Esophagus (tissue), 2 donors: ENCODE results near the gene PRKN. TPM values are rescaled to one million over a fixed set of nuclear protein-coding genes. Genes with fewer than 3 reads are reported as not detected.

Experiments
- H3K27ac ChIP-seq, 2 donors: one replicate each; pipeline ENCODE4 v1.5.1; 2013; ENCODE audit warnings: low read depth in 2 of 2, mild to moderate bottlenecking in 2 of 2, inconsistent platforms in 1 of 2, low read length in 1 of 2, moderate library complexity in 1 of 2
- H3K27me3 ChIP-seq, 2 donors: one replicate each; pipeline ENCODE4 v1.6.1; 2013; ENCODE audit warnings: low read length in 2 of 2, control low read depth in 1 of 2, mild to moderate bottlenecking in 1 of 2; ENCODE audit not compliant: insufficient read depth in 2 of 2, control insufficient read depth in 1 of 2
- H3K36me3 ChIP-seq, 2 donors: one replicate each; pipeline ENCODE4 v1.6.1; 2013; ENCODE audit warnings: low read length in 1 of 2; ENCODE audit not compliant: control insufficient read depth in 2 of 2, insufficient read depth in 2 of 2
- H3K4me1 ChIP-seq, 2 donors: one replicate each; pipeline ENCODE4 v1.6.1; 2013; ENCODE audit warnings: low read length in 1 of 2; ENCODE audit not compliant: control insufficient read depth in 2 of 2, insufficient read depth in 2 of 2
- H3K4me3 ChIP-seq, 2 donors: one replicate each; pipeline ENCODE4 v1.5.1; 2013; ENCODE audit warnings: low read length in 2 of 2, mild to moderate bottlenecking in 2 of 2, low read depth in 1 of 2, moderate library complexity in 1 of 2
- H3K9me3 ChIP-seq, 2 donors: one replicate each; pipeline ENCODE4 v1.6.1; 2013; ENCODE audit warnings: mild to moderate bottlenecking in 2 of 2, low read depth in 1 of 2, low read length in 1 of 2, moderate library complexity in 1 of 2; ENCODE audit not compliant: control insufficient read depth in 2 of 2, insufficient read depth in 1 of 2
- WGBS, 2 donors: extraction: QIAGEN DNeasy Blood & Tissue Kit; methylation state at CpG; one replicate each; pipeline ENCODE4 v1.1.7; 2013; 5-methylcytosine and 5-hydroxymethylcytosine counted together
- polyA plus RNA-seq, 2 donors: library from polyadenylated mRNA; stranded (reverse); fragments of 200-250 nt; gene quantifications; one replicate each; pipeline ENCODE4 v1.2.3, GENCODE V29; 2013
- donor health status: healthy with polysubstance abuse.
- donor health status: Bipolar disorder and iron deficiency.

PRKN gene
- polyA plus RNA-seq, 2 donors = 0.28 to 0.45 TPM

GRCh38 chr6:162270966-162271365 is 456.6 kb downstream of the PRKN start:
- Histone ChIP-seq H3K9me3 (no peaks in the 10 kb centered on the region), H3K27me3 (no peaks in the 10 kb centered on the region), H3K4me3 (no peak overlapping the region), H3K27ac (no peak overlapping the region), H3K4me1 (no peaks in the 10 kb centered on the region), H3K36me3 (no peaks in the 10 kb centered on the region)
- WGBS, 2 donors = 88 to 90% methylated on average over 5 of the region's 5 CpGs

- H3K9me3 ChIP-seq = no peaks in the 10 kb centered on the region
- H3K27me3 ChIP-seq = no peaks in the 10 kb centered on the region
- no peaks in the 10 kb centered on the region for H3K4me1 ChIP-seq
- no peak overlapping the region for H3K27ac ChIP-seq
- 68 to 77% methylated on average over 2 of the region's 2 CpGs for WGBS, 2 donors
- no peaks in the 10 kb centered on the region for H3K36me3 ChIP-seq
- no peak overlapping the region for H3K4me3 ChIP-seq
Observed at GRCh38 chr6:162267641-162268040, 459.9 kb downstream of the PRKN start.

- H3K4me1 ChIP-seq = no peaks in the 10 kb centered on the region
- no peaks in the 10 kb centered on the region for H3K36me3 ChIP-seq
- no peaks in the 10 kb centered on the region for H3K27me3 ChIP-seq
- H3K27ac ChIP-seq = no peak overlapping the region
- 67 to 72% methylated on average over 4 of the region's 4 CpGs for WGBS, 2 donors
- H3K4me3 ChIP-seq = no peak overlapping the region
- no peaks in the 10 kb centered on the region for H3K9me3 ChIP-seq
Observed at GRCh38 chr6:162267126-162267525, 460.4 kb downstream of the PRKN start.

- no peaks in the 10 kb centered on the region for H3K27me3 ChIP-seq
- H3K36me3 ChIP-seq = no peaks in the 10 kb centered on the region
- H3K4me1 ChIP-seq = no peaks in the 10 kb centered on the region
- 90 to 91% methylated on average over 6 of the region's 6 CpGs for WGBS, 2 donors
- no peak overlapping the region for H3K27ac ChIP-seq
- H3K4me3 ChIP-seq = no peak overlapping the region
- H3K9me3 ChIP-seq = no peaks in the 10 kb centered on the region
Observed at GRCh38 chr6:162264581-162264980, 463.0 kb downstream of the PRKN start.

- Histone ChIP-seq H3K36me3 (no peaks in the 10 kb centered on the region), H3K9me3 (no peaks in the 10 kb centered on the region), H3K27ac (no peak overlapping the region), H3K4me3 (no peak overlapping the region), H3K4me1 (no peaks in the 10 kb centered on the region), H3K27me3 (no peaks in the 10 kb centered on the region)
- 83% methylated on average over 15 of the region's 15 CpGs for WGBS, 2 donors
Observed at GRCh38 chr6:162262466-162263196, 464.9 kb downstream of the PRKN start.

- Histone ChIP-seq H3K4me3 (no peak overlapping the region), H3K27ac (no peak overlapping the region), H3K9me3 (peaks cover 0 to under 1% of the 10 kb centered on the region in 2 donors), H3K27me3 (no peaks in the 10 kb centered on the region), H3K4me1 (no peaks in the 10 kb centered on the region), H3K36me3 (no peaks in the 10 kb centered on the region)
- WGBS, 2 donors = 78 to 89% methylated on average over 1 of the region's 1 CpG
Observed at GRCh38 chr6:162261598-162261997, 466.0 kb downstream of the PRKN start.

- Histone ChIP-seq H3K4me3 (no peak overlapping the region), H3K9me3 (peaks cover 0 to 2% of the 10 kb centered on the region in 2 donors), H3K36me3 (no peaks in the 10 kb centered on the region), H3K4me1 (no peaks in the 10 kb centered on the region), H3K27ac (no peak overlapping the region), H3K27me3 (no peaks in the 10 kb centered on the region)
- WGBS, 2 donors = 96 to 98% methylated on average over 1 of the region's 1 CpG
Observed at GRCh38 chr6:162260027-162260426, 467.5 kb downstream of the PRKN start.

- no peak overlapping the region for H3K27ac ChIP-seq
- H3K27me3 ChIP-seq = no peaks in the 10 kb centered on the region
- no peak overlapping the region for H3K4me3 ChIP-seq
- 87 to 89% methylated on average over 7 of the region's 7 CpGs for WGBS, 2 donors
- no peaks in the 10 kb centered on the region for H3K36me3 ChIP-seq
- H3K4me1 ChIP-seq = no peaks in the 10 kb centered on the region
- peaks cover 0 to 2% of the 10 kb centered on the region in 2 donors for H3K9me3 ChIP-seq
Observed at GRCh38 chr6:162258647-162259046, 468.9 kb downstream of the PRKN start.

GRCh38 chr6:162256361-162256760 is 471.2 kb downstream of the PRKN start:
- WGBS, 2 donors = 76 to 78% methylated on average over 3 of the region's 3 CpGs
- Histone ChIP-seq H3K4me1 (no peaks in the 10 kb centered on the region), H3K27me3 (no peaks in the 10 kb centered on the region), H3K36me3 (no peaks in the 10 kb centered on the region), H3K9me3 (peaks cover 0 to 2% of the 10 kb centered on the region in 2 donors), H3K27ac (no peak overlapping the region), H3K4me3 (no peak overlapping the region)

- H3K36me3 ChIP-seq = no peaks in the 10 kb centered on the region
- H3K27ac ChIP-seq = no peak overlapping the region
- WGBS, 2 donors = 82 to 84% methylated on average over 3 of the region's 3 CpGs
- no peak overlapping the region for H3K4me3 ChIP-seq
- H3K4me1 ChIP-seq = no peaks in the 10 kb centered on the region
- H3K9me3 ChIP-seq = no peaks in the 10 kb centered on the region
- H3K27me3 ChIP-seq = no peaks in the 10 kb centered on the region
Observed at GRCh38 chr6:162251257-162251656, 476.3 kb downstream of the PRKN start.
